Keratinocyte (primary cell): ENCODE measurements around the gene C1QTNF12.

Experiments used
- EZH2 ChIP-seq: IDR thresholded peaks from one replicate; pipeline ENCODE4 v1.6.1; 2012; ENCODE audit warnings: inconsistent platforms, mild to moderate bottlenecking, low read length, moderate library complexity
- TF ChIP-seq, protein P1 (sequence below), 3 experiments: IDR thresholded peaks in 1 of 3; conservative IDR thresholded peaks in 1 of 3; optimal IDR thresholded peaks in 1 of 3; 2 replicates in 2 of 3; 3 replicates in 1 of 3; pipeline versions ENCODE3 to v1.5.1; 2011; ENCODE audit warnings: low read length in 3 of 3, mild to moderate bottlenecking in 3 of 3, moderate library complexity in 2 of 3, control low read depth in 1 of 3, inconsistent platforms in 1 of 3; ENCODE audit not compliant: insufficient read depth in 2 of 3; ENCODE audit errors: extremely low read depth in 1 of 3

GRCh38 chr1:1229770-1230169, 16.8 kb downstream of the C1QTNF12 start:
- TF ChIP-seq, protein P1, sequence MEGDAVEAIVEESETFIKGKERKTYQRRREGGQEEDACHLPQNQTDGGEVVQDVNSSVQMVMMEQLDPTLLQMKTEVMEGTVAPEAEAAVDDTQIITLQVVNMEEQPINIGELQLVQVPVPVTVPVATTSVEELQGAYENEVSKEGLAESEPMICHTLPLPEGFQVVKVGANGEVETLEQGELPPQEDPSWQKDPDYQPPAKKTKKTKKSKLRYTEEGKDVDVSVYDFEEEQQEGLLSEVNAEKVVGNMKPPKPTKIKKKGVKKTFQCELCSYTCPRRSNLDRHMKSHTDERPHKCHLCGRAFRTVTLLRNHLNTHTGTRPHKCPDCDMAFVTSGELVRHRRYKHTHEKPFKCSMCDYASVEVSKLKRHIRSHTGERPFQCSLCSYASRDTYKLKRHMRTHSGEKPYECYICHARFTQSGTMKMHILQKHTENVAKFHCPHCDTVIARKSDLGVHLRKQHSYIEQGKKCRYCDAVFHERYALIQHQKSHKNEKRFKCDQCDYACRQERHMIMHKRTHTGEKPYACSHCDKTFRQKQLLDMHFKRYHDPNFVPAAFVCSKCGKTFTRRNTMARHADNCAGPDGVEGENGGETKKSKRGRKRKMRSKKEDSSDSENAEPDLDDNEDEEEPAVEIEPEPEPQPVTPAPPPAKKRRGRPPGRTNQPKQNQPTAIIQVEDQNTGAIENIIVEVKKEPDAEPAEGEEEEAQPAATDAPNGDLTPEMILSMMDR (optimal IDR thresholded peaks at IDR 0.05 in 1 of 3, IDR thresholded peaks at IDR 0.05 in 1 of 3, conservative IDR thresholded peaks at IDR 0.05 in 1 of 3; ENCODE audit: extremely low read depth in 1 of 3, insufficient read depth in 2 of 3, low read length in 3 of 3) = no peak
- no peak for TF ChIP-seq EZH2
